Muscle layer of duodenum (tissue), 2 donors: ENCODE data around the gene FAM72A.
"Not testable (repeated sequence)": the region's sequence is repeated elsewhere in the genome, so short reads cannot be mapped to it uniquely, and the experiment has no call there.

Source experiments
- H3K27ac ChIP-seq: one replicate; pipeline ENCODE4 v1.7.0; 2013; ENCODE audit warnings: mild to moderate bottlenecking, low read length
- H3K27me3 ChIP-seq: one replicate; pipeline ENCODE4 v1.7.0; 2013; ENCODE audit warnings: low read depth, mild to moderate bottlenecking, control low read depth, low read length
- H3K36me3 ChIP-seq, 2 donors: one replicate each; pipeline ENCODE4 v1.7.0; 2013; ENCODE audit warnings: low read length in 2 of 2, control low read depth in 1 of 2, mild to moderate bottlenecking in 1 of 2; ENCODE audit not compliant: insufficient read depth in 2 of 2, control insufficient read depth in 1 of 2
- H3K4me1 ChIP-seq, 2 donors: one replicate each; pipeline ENCODE4 v1.7.0; 2013; ENCODE audit warnings: low read length in 2 of 2, mild to moderate bottlenecking in 2 of 2, control low read depth in 1 of 2, moderate library complexity in 1 of 2; ENCODE audit not compliant: insufficient read depth in 2 of 2, control insufficient read depth in 1 of 2
- H3K4me3 ChIP-seq, 2 donors: one replicate each; pipeline ENCODE4 v1.7.0; 2013; ENCODE audit warnings: low read length in 2 of 2, low read depth in 1 of 2, mild to moderate bottlenecking in 1 of 2
- H3K9me3 ChIP-seq, 2 donors: one replicate each; pipeline ENCODE4 v1.7.0; 2013; ENCODE audit warnings: low read length in 2 of 2, control low read depth in 1 of 2, mild to moderate bottlenecking in 1 of 2; ENCODE audit not compliant: control insufficient read depth in 1 of 2
- donor health status: healthy.

FAM72A gene

GRCh38 chr1:206204871-206205270, 2.2 kb upstream of the FAM72A start:
- not testable (repeated sequence) for H3K9me3 ChIP-seq, H3K27ac ChIP-seq, H3K36me3 ChIP-seq, H3K4me1 ChIP-seq, H3K27me3 ChIP-seq
- H3K4me3 ChIP-seq = peak overlapping the region in 1 of 2 donors; percentile 35

- not testable (repeated sequence) for H3K36me3 ChIP-seq, H3K4me3 ChIP-seq, H3K27ac ChIP-seq, H3K27me3 ChIP-seq, H3K9me3 ChIP-seq, H3K4me1 ChIP-seq
Observed at GRCh38 chr1:206204159-206204511, 1.5 kb upstream of the FAM72A start.

GRCh38 chr1:206203364-206204158, 922 bp upstream of the FAM72A start, which contains the start of gene SRGAP2:
Gene SRGAP2 (plus strand): TSS chr1:206203541. CDS start chr1:206205971, 2,430 bp downstream.
- not testable (repeated sequence) for H3K9me3 ChIP-seq, H3K27ac ChIP-seq, H3K4me1 ChIP-seq, H3K36me3 ChIP-seq, H3K27me3 ChIP-seq
- peak within 1 kb of the TSS in 1 of 2 donors; percentile 42 for H3K4me3 ChIP-seq

- not testable (repeated sequence) for H3K4me1 ChIP-seq, H3K4me3 ChIP-seq, H3K27ac ChIP-seq, H3K27me3 ChIP-seq, H3K9me3 ChIP-seq, H3K36me3 ChIP-seq
Observed at GRCh38 chr1:206196748-206197424, 5.8 kb downstream of the FAM72A start.

GRCh38 chr1:206195182-206195581, 7.5 kb downstream of the FAM72A start:
- not testable (repeated sequence) for H3K4me3 ChIP-seq, H3K4me1 ChIP-seq, H3K9me3 ChIP-seq, H3K27ac ChIP-seq, H3K36me3 ChIP-seq, H3K27me3 ChIP-seq

GRCh38 chr1:206186826-206187225, 15.8 kb downstream of the FAM72A start:
- H3K4me3 ChIP-seq, H3K27me3 ChIP-seq, H3K9me3 ChIP-seq, H3K27ac ChIP-seq, H3K36me3 ChIP-seq, H3K4me1 ChIP-seq: not testable (repeated sequence)

GRCh38 chr1:206185778-206186177, 16.9 kb downstream of the FAM72A start:
- not testable (repeated sequence) for H3K9me3 ChIP-seq, H3K27me3 ChIP-seq, H3K36me3 ChIP-seq, H3K27ac ChIP-seq, H3K4me1 ChIP-seq, H3K4me3 ChIP-seq

GRCh38 chr1:206183788-206184187, 18.9 kb downstream of the FAM72A start:
- H3K36me3 ChIP-seq, H3K4me3 ChIP-seq, H3K9me3 ChIP-seq, H3K27ac ChIP-seq, H3K27me3 ChIP-seq, H3K4me1 ChIP-seq: not testable (repeated sequence)

GRCh38 chr1:206182368-206183317, 20.0 kb downstream of the FAM72A start:
- not testable (repeated sequence) for H3K4me1 ChIP-seq, H3K27me3 ChIP-seq, H3K36me3 ChIP-seq, H3K4me3 ChIP-seq, H3K27ac ChIP-seq, H3K9me3 ChIP-seq

GRCh38 chr1:206179666-206180065, 23.0 kb downstream of the FAM72A start:
- H3K27ac ChIP-seq, H3K36me3 ChIP-seq, H3K4me3 ChIP-seq: not testable (repeated sequence)

More at GRCh38 chr1:206179666-206180065, 23.0 kb downstream of the FAM72A start:
- H3K27me3 ChIP-seq, H3K9me3 ChIP-seq, H3K4me1 ChIP-seq: not testable (repeated sequence)
